ENCODE data around the gene ADAMTS2.

GRCh38 chr5:179118338-179118737 lies 226.9 kb downstream of the ADAMTS2 start:
- TF ChIP-seq CTCF (conservative IDR thresholded peaks at IDR 0.05; ENCODE audit: low read depth, low read length) (no peak), MAFK (IDR thresholded peaks at IDR 0.05; ENCODE audit: low read depth, low read length) (no peak)
